ENCODE results near the gene MATR3.
"Not testable (repeated sequence)": the region's sequence is repeated elsewhere in the genome, so short reads cannot be mapped to it uniquely, and the experiment has no call there.

Gene MATR3

GRCh38 chr5:139354186-139354585 lies 60.6 kb downstream of the MATR3 start:
- no peak overlapping the region for H3K23ac ChIP-seq (ENCODE audit: low read length in 2 of 2)
- peaks cover 7 to 18% of the 10 kb centered on the region in 2 experiments for H3K36me3 ChIP-seq (ENCODE audit: control insufficient read depth in 1 of 2, insufficient read depth in 2 of 2, low read depth in 1 of 2, low read length in 2 of 2)
- H2BK15ac ChIP-seq (ENCODE audit: low read depth, poor library complexity, severe bottlenecking) = no peak overlapping the region
- no peak overlapping the region for H2BK5ac ChIP-seq (ENCODE audit: low read depth, low read length, poor library complexity, severe bottlenecking)
- H3K4me2 ChIP-seq (ENCODE audit: low read length, poor library complexity, severe bottlenecking) = no peak overlapping the region
- H2BK12ac ChIP-seq (ENCODE audit: low read length in 2 of 2) = no peak overlapping the region
- no peaks in the 10 kb centered on the region for H3K79me1 ChIP-seq (replicated peaks; ENCODE audit: low read length, poor library complexity, severe bottlenecking)
- no peak overlapping the region for H4K8ac ChIP-seq (ENCODE audit: low read length)
- no peak overlapping the region for H3K9ac ChIP-seq (ENCODE audit: low read length)
- H4K91ac ChIP-seq (ENCODE audit: low read length) = no peak overlapping the region
- H3K9me3 ChIP-seq (ENCODE audit: control insufficient read depth, low read length) = peaks cover 3% of the 10 kb centered on the region
- H2AK5ac ChIP-seq (ENCODE audit: low read length, severe bottlenecking) = no peak overlapping the region
- peaks cover 5% of the 10 kb centered on the region for H3K4me1 ChIP-seq (ENCODE audit: control insufficient read depth, insufficient read depth, low read depth, low read length)
- no peak overlapping the region for H3K4ac ChIP-seq (ENCODE audit: low read depth in 1 of 2, low read length in 2 of 2)
- no peak overlapping the region for H3K27ac ChIP-seq (ENCODE audit: low read length, poor library complexity, severe bottlenecking)
- no peak overlapping the region for H3K18ac ChIP-seq (ENCODE audit: low read depth in 1 of 2, low read length in 2 of 2)
- no peak overlapping the region for H3K4me3 ChIP-seq (ENCODE audit: insufficient read depth in 1 of 2, low read depth in 1 of 2, low read length in 2 of 2)
- no peaks in the 10 kb centered on the region for H3K27me3 ChIP-seq (ENCODE audit: control insufficient read depth in 1 of 2, insufficient read depth in 1 of 2, low read length in 2 of 2)
- DNase-seq = no peak
- H3K14ac ChIP-seq (ENCODE audit: low read length in 2 of 2) = no peak overlapping the region
- H2AFZ ChIP-seq (ENCODE audit: low read depth, low read length) = no peak overlapping the region
- 93% methylated on average over 3 of the region's 3 CpGs for WGBS
- H2BK120ac ChIP-seq (ENCODE audit: low read depth, low read length) = no peak overlapping the region

GRCh38 chr5:139355900-139356299 lies 62.4 kb downstream of the MATR3 start:
- not testable (repeated sequence) for H3K14ac ChIP-seq (ENCODE audit: low read length in 2 of 2); H2BK120ac ChIP-seq (ENCODE audit: low read depth, low read length); H3K27ac ChIP-seq (ENCODE audit: low read length, poor library complexity, severe bottlenecking); DNase-seq; H3K79me1 ChIP-seq (replicated peaks; ENCODE audit: low read length, poor library complexity, severe bottlenecking); H3K9me3 ChIP-seq (ENCODE audit: control insufficient read depth, low read length); H3K4me3 ChIP-seq (ENCODE audit: insufficient read depth in 1 of 2, low read depth in 1 of 2, low read length in 2 of 2); H3K23ac ChIP-seq (ENCODE audit: low read length in 2 of 2); H3K4me1 ChIP-seq (ENCODE audit: control insufficient read depth, insufficient read depth, low read depth, low read length); H3K27me3 ChIP-seq (ENCODE audit: control insufficient read depth in 1 of 2, insufficient read depth in 1 of 2, low read length in 2 of 2); H2AK5ac ChIP-seq (ENCODE audit: low read length, severe bottlenecking); H2BK12ac ChIP-seq (ENCODE audit: low read length in 2 of 2); H3K4ac ChIP-seq (ENCODE audit: low read depth in 1 of 2, low read length in 2 of 2); H2BK5ac ChIP-seq (ENCODE audit: low read depth, low read length, poor library complexity, severe bottlenecking); H3K18ac ChIP-seq (ENCODE audit: low read depth in 1 of 2, low read length in 2 of 2); H4K8ac ChIP-seq (ENCODE audit: low read length); H3K4me2 ChIP-seq (ENCODE audit: low read length, poor library complexity, severe bottlenecking); H2AFZ ChIP-seq (ENCODE audit: low read depth, low read length); H2BK15ac ChIP-seq (ENCODE audit: low read depth, poor library complexity, severe bottlenecking); H3K9ac ChIP-seq (ENCODE audit: low read length); H4K91ac ChIP-seq (ENCODE audit: low read length)
- WGBS = 97% methylated on average over 8 of the region's 8 CpGs
- H3K36me3 ChIP-seq (ENCODE audit: control insufficient read depth in 1 of 2, insufficient read depth in 2 of 2, low read depth in 1 of 2, low read length in 2 of 2) = peaks cover 11 to 18% of the 10 kb centered on the region in 2 experiments

- Histone ChIP-seq H3K4me2 (ENCODE audit: low read length, poor library complexity, severe bottlenecking) (no peak overlapping the region), H3K4ac (ENCODE audit: low read depth in 1 of 2, low read length in 2 of 2) (no peak overlapping the region), H3K9ac (ENCODE audit: low read length) (no peak overlapping the region), H3K27ac (ENCODE audit: low read length, poor library complexity, severe bottlenecking) (no peak overlapping the region), H3K9me3 (ENCODE audit: control insufficient read depth, low read length) (peaks cover 3% of the 10 kb centered on the region), H3K36me3 (ENCODE audit: control insufficient read depth in 1 of 2, insufficient read depth in 2 of 2, low read depth in 1 of 2, low read length in 2 of 2) (peaks cover 11 to 18% of the 10 kb centered on the region in 2 experiments), H2BK12ac (ENCODE audit: low read length in 2 of 2) (no peak overlapping the region), H2BK15ac (ENCODE audit: low read depth, poor library complexity, severe bottlenecking) (no peak overlapping the region), H2BK120ac (ENCODE audit: low read depth, low read length) (no peak overlapping the region), H3K23ac (ENCODE audit: low read length in 2 of 2) (no peak overlapping the region), H2BK5ac (ENCODE audit: low read depth, low read length, poor library complexity, severe bottlenecking) (no peak overlapping the region), H3K18ac (ENCODE audit: low read depth in 1 of 2, low read length in 2 of 2) (no peak overlapping the region), H2AFZ (ENCODE audit: low read depth, low read length) (no peak overlapping the region), H3K14ac (ENCODE audit: low read length in 2 of 2) (no peak overlapping the region), H4K8ac (ENCODE audit: low read length) (no peak overlapping the region), H3K4me3 (ENCODE audit: insufficient read depth in 1 of 2, low read depth in 1 of 2, low read length in 2 of 2) (no peak overlapping the region), H3K27me3 (ENCODE audit: control insufficient read depth in 1 of 2, insufficient read depth in 1 of 2, low read length in 2 of 2) (no peaks in the 10 kb centered on the region), H3K79me1 (replicated peaks; ENCODE audit: low read length, poor library complexity, severe bottlenecking) (peaks cover 2% of the 10 kb centered on the region), H3K4me1 (ENCODE audit: control insufficient read depth, insufficient read depth, low read depth, low read length) (peaks cover 6% of the 10 kb centered on the region), H4K91ac (ENCODE audit: low read length) (no peak overlapping the region), H2AK5ac (ENCODE audit: low read length, severe bottlenecking) (no peak overlapping the region)
- DNase-seq = no peak
Measured at GRCh38 chr5:139358064-139358463, 64.5 kb downstream of the MATR3 start.

- Histone ChIP-seq H4K91ac (ENCODE audit: low read length) (no peak overlapping the region), H3K4ac (ENCODE audit: low read depth in 1 of 2, low read length in 2 of 2) (no peak overlapping the region), H3K23ac (ENCODE audit: low read length in 2 of 2) (no peak overlapping the region), H3K4me3 (ENCODE audit: insufficient read depth in 1 of 2, low read depth in 1 of 2, low read length in 2 of 2) (no peak overlapping the region), H3K4me2 (ENCODE audit: low read length, poor library complexity, severe bottlenecking) (no peak overlapping the region), H3K9ac (ENCODE audit: low read length) (no peak overlapping the region), H2AK5ac (ENCODE audit: low read length, severe bottlenecking) (no peak overlapping the region), H2BK120ac (ENCODE audit: low read depth, low read length) (no peak overlapping the region), H3K36me3 (ENCODE audit: control insufficient read depth in 1 of 2, insufficient read depth in 2 of 2, low read depth in 1 of 2, low read length in 2 of 2) (peaks cover 19 to 24% of the 10 kb centered on the region in 2 experiments), H3K9me3 (ENCODE audit: control insufficient read depth, low read length) (no peaks in the 10 kb centered on the region), H2BK15ac (ENCODE audit: low read depth, poor library complexity, severe bottlenecking) (no peak overlapping the region), H2BK12ac (ENCODE audit: low read length in 2 of 2) (no peak overlapping the region), H4K8ac (ENCODE audit: low read length) (no peak overlapping the region), H3K4me1 (ENCODE audit: control insufficient read depth, insufficient read depth, low read depth, low read length) (peaks cover 6% of the 10 kb centered on the region), H2AFZ (ENCODE audit: low read depth, low read length) (no peak overlapping the region), H3K27me3 (ENCODE audit: control insufficient read depth in 1 of 2, insufficient read depth in 1 of 2, low read length in 2 of 2) (no peaks in the 10 kb centered on the region), H3K27ac (ENCODE audit: low read length, poor library complexity, severe bottlenecking) (no peak overlapping the region), H2BK5ac (ENCODE audit: low read depth, low read length, poor library complexity, severe bottlenecking) (no peak overlapping the region), H3K14ac (ENCODE audit: low read length in 2 of 2) (no peak overlapping the region), H3K79me1 (replicated peaks; ENCODE audit: low read length, poor library complexity, severe bottlenecking) (peaks cover 5% of the 10 kb centered on the region), H3K18ac (ENCODE audit: low read depth in 1 of 2, low read length in 2 of 2) (no peak overlapping the region)
- DNase-seq = no peak
- 100% methylated on average over 4 of the region's 4 CpGs for WGBS
Measured at GRCh38 chr5:139360384-139360783, 66.8 kb downstream of the MATR3 start.

All from mesenchymal stem cell (in vitro differentiated cells and primary cell).